Uterus (tissue), 2 donors: Measurements from ENCODE around the gene CHPF.

Experiments
- CTCF ChIP-seq, 4 experiments: fragments of 200-600 bp in 2 of 4; fragments of 450-650 bp in 2 of 4; sonication (generic) in 2 of 4; IDR thresholded peaks; one replicate each; pipeline ENCODE4 v1.5.1; 2016 to 2019; ENCODE audit warnings: antibody characterized with exemption in 4 of 4, mild to moderate bottlenecking in 2 of 4, moderate library complexity in 1 of 4
- POLR2A ChIP-seq, 2 donors: fragments of 450-650 bp; IDR thresholded peaks; one replicate each; pipeline ENCODE4 v1.6.1; 2016; ENCODE audit warnings: antibody characterized with exemption in 2 of 2, mild to moderate bottlenecking in 1 of 2, moderate library complexity in 1 of 2

- no peak for TF ChIP-seq CTCF (IDR thresholded peaks at IDR 0.05)
- no peak for TF ChIP-seq POLR2A (IDR thresholded peaks at IDR 0.05)
Measured at GRCh38 chr2:219569041-219569440, 25.4 kb upstream of the CHPF start.
